Astrocyte of the spinal cord (primary cell): ENCODE measurements around the gene LSAMP.

Experiments used
- DNase-seq: peaks from one replicate; pipeline ENCODE4 v3.0.0; 2011; ENCODE audit warnings: low read depth, low spot score
- H3K4me3 ChIP-seq: 2 replicates; pipeline ENCODE4 v1.5.1; 2011; ENCODE audit warnings: low read depth, mild to moderate bottlenecking, low read length, moderate library complexity
- CTCF ChIP-seq: IDR thresholded peaks from 2 replicates; pipeline ENCODE4 v1.5.1; 2012; ENCODE audit warnings: low read depth, mild to moderate bottlenecking, low read length, inconsistent platforms
- in situ Hi-C: cut with HindIII; loops from 2 replicates; pipeline ENCODE4 v1.10.0; 2017; ENCODE audit warnings: low sequenced_read_pairs

The LSAMP gene

GRCh38 chr3:116253511-116253910, 191.8 kb downstream of the LSAMP start:
- H3K4me3 ChIP-seq, result no peak overlapping the region
- in situ Hi-C loops, result no loop called here
- no peak for TF ChIP-seq CTCF
- peak; percentile 49 for DNase-seq

GRCh38 chr3:116247605-116248004, 197.7 kb downstream of the LSAMP start:
- TF ChIP-seq CTCF, result no peak
- H3K4me3 ChIP-seq, result no peak overlapping the region
- in situ Hi-C loops, result no loop called here
- DNase-seq, result no peak

- no peak for DNase-seq
- TF ChIP-seq CTCF, result no peak
- in situ Hi-C loops, result no loop called here
- no peak overlapping the region for H3K4me3 ChIP-seq
Observed at GRCh38 chr3:116246406-116246980, 198.8 kb downstream of the LSAMP start.

GRCh38 chr3:116242825-116243224, 202.5 kb downstream of the LSAMP start:
- H3K4me3 ChIP-seq, result no peak overlapping the region
- DNase-seq, result no peak
- in situ Hi-C loops, result no loop called here
- TF ChIP-seq CTCF, result no peak

GRCh38 chr3:116241677-116242076, 203.6 kb downstream of the LSAMP start:
- DNase-seq, result no peak
- H3K4me3 ChIP-seq, result no peak overlapping the region
- TF ChIP-seq CTCF, result no peak
- in situ Hi-C loops, result no loop called here

- H3K4me3 ChIP-seq, result no peak overlapping the region
- in situ Hi-C loops, result no loop called here
- no peak for TF ChIP-seq CTCF
- DNase-seq, result no peak
Observed at GRCh38 chr3:116240261-116240660, 205.0 kb downstream of the LSAMP start.
